Spleen (tissue), 11 donors: ENCODE results near the gene LRRC8B. TPM values are rescaled to one million over a fixed set of nuclear protein-coding genes. Genes with fewer than 3 reads are reported as not detected.
"Not testable (repeated sequence)": the region's sequence is repeated elsewhere in the genome, so short reads cannot be mapped to it uniquely, and the experiment has no call there.

Source experiments
- DNase-seq: peaks from one replicate; pipeline ENCODE4 v3.0.0-alpha.2; 2020
- H3K27ac ChIP-seq, 8 donors: fragments of 200-600 bp; sonication (generic) in 7 of 8; 1 replicate in 4 of 8; 2 replicates in 4 of 8; pipeline versions ENCODE4 v1.5.0 to v1.8.0; 2016 to 2021; ENCODE audit warnings: inconsistent platforms in 4 of 8, mild to moderate bottlenecking in 4 of 8, moderate library complexity in 1 of 8
- H3K27me3 ChIP-seq, 7 donors: fragments of 200-600 bp; sonication (generic) in 6 of 7; replicated peaks in 1 of 7; 1 replicate in 4 of 7; 2 replicates in 3 of 7; pipeline versions ENCODE4 v1.5.0 to v1.8.0; 2016 to 2021; ENCODE audit warnings: inconsistent platforms in 3 of 7, mild to moderate bottlenecking in 1 of 7
- H3K36me3 ChIP-seq, 6 donors: fragments of 200-600 bp; sonication (generic) in 5 of 6; 1 replicate in 4 of 6; 2 replicates in 2 of 6; pipeline versions ENCODE4 v1.5.0 to v1.8.0; 2016 to 2021; ENCODE audit warnings: inconsistent platforms in 2 of 6
- H3K4me1 ChIP-seq, 6 donors: fragments of 200-600 bp; sonication (generic) in 5 of 6; 1 replicate in 3 of 6; 2 replicates in 3 of 6; pipeline versions ENCODE4 v1.5.0 to v1.8.0; 2016 to 2021; ENCODE audit warnings: inconsistent platforms in 3 of 6
- H3K4me3 ChIP-seq, 8 donors: fragments of 200-600 bp; sonication (generic) in 7 of 8; 1 replicate in 4 of 8; 2 replicates in 4 of 8; pipeline versions ENCODE4 v1.5.0 to v1.8.0; 2016 to 2021; ENCODE audit warnings: inconsistent platforms in 4 of 8, mild to moderate bottlenecking in 4 of 8, moderate library complexity in 2 of 8
- H3K9me3 ChIP-seq, 8 donors: fragments of 200-600 bp; sonication (generic) in 7 of 8; 1 replicate in 4 of 8; 2 replicates in 4 of 8; pipeline versions ENCODE4 v1.5.0 to v1.8.0; 2016 to 2021; ENCODE audit warnings: inconsistent platforms in 4 of 8
- CTCF ChIP-seq, 11 experiments: fragments of 200-600 bp in 7 of 11; fragments of 450-650 bp in 4 of 11; sonication (generic) in 4 of 11; IDR thresholded peaks in 8 of 11; conservative IDR thresholded peaks in 3 of 11; 1 replicate in 7 of 11; 2 replicates in 4 of 11; pipeline versions ENCODE4 v1.4.0 to v1.8.0; 2016 to 2021; ENCODE audit warnings: antibody characterized with exemption in 11 of 11, inconsistent platforms in 4 of 11, mild to moderate bottlenecking in 1 of 11
- POLR2A ChIP-seq, 3 donors: fragments of 450-650 bp; IDR thresholded peaks; one replicate each; pipeline ENCODE4 v1.5.1; 2017; ENCODE audit warnings: antibody characterized with exemption in 3 of 3, mild to moderate bottlenecking in 1 of 3
- POLR2AphosphoS5 ChIP-seq, 3 donors: sonication (generic); formaldehyde crosslinking; IDR thresholded peaks; one replicate each; pipeline ENCODE4 v1.5.1; 2017; ENCODE audit warnings: antibody characterized with exemption in 3 of 3
- WGBS, 5 donors: extraction: QIAGEN DNeasy Blood & Tissue Kit in 3 of 5; methylation state at CpG; one replicate each; pipeline versions ENCODE4 v1.1.5 to v1.1.7; 2013 to 2018; 5-methylcytosine and 5-hydroxymethylcytosine counted together
- intact Hi-C: fragments of 100-400 bp; cut with DNase I; formaldehyde crosslinking; loops from one replicate; pipeline ENCODE4 v1.15.0; 2023; ENCODE audit warnings: low total_unique reads
- polyA plus RNA-seq, 3 donors: library from polyadenylated mRNA; stranded (reverse); fragments of 200-250 nt; gene quantifications; one replicate each; pipeline ENCODE4 v1.2.1, GENCODE V29; 2013
- total RNA-seq, 7 donors: library from RNA; depleted of rRNA in 3 of 7; stranded (reverse); fragments of >200 nt in 3 of 7; fragmentation: NEBNext Ultra II Directional in 4 of 7; extraction: Animal tissue kit (Norgen Biotek cat#: 25700) in 4 of 7; gene quantifications; one replicate each; pipeline versions ENCODE4 v1.1.0 to v1.2.1, GENCODE V29; 2016 to 2021
- donor health status: healthy with polysubstance abuse.
- donor health status: DM: no; HTN: no; CAD: no; lungs with moderate emphysema.
- donor health status: DM: no; HTN: no; CAD: no.
- donor health status: Bipolar disorder and iron deficiency.
- donor health status: healthy.
- donor health status: DM: no; HTN: no; CAD: no.
- donor health status: DM: yes; HTN: yes; CAD: no.

LRRC8B gene
- total and polyA plus RNA-seq, 10 donors, result 1.7 to 22.5 (median 13.1) TPM

- H3K27me3 ChIP-seq, result no peaks in the 10 kb centered on the region
- no peaks in the 10 kb centered on the region for H3K36me3 ChIP-seq
- peaks cover 0 to 59% (median 15%) of the 10 kb centered on the region in 6 donors for H3K4me1 ChIP-seq
- no peaks in the 10 kb centered on the region for H3K9me3 ChIP-seq
- intact Hi-C loops, result no loop called here
- H3K4me3 ChIP-seq, result no peak overlapping the region
- TF ChIP-seq CTCF (IDR thresholded peaks at IDR 0.05 in 8 of 11, conservative IDR thresholded peaks at IDR 0.05 in 3 of 11) (no peak), POLR2AphosphoS5 (IDR thresholded peaks at IDR 0.05) (no peak)
- no peak overlapping the region for H3K27ac ChIP-seq
- DNase-seq, result no peak
- 94 to 100% (median 96%) methylated on average over 1 of the region's 1 CpG for WGBS, 5 donors
Measured at GRCh38 chr1:89542345-89542744, 17.7 kb downstream of the LRRC8B start.

GRCh38 chr1:89543632-89544031, 19.0 kb downstream of the LRRC8B start:
- DNase-seq, H3K9me3 ChIP-seq, H3K27ac ChIP-seq, H3K36me3 ChIP-seq, H3K4me3 ChIP-seq, intact Hi-C loops, H3K27me3 ChIP-seq: not testable (repeated sequence)
- H3K4me1 ChIP-seq, result peaks cover 0 to 60% (median 11%) of the 10 kb centered on the region in 6 donors
- WGBS, 5 donors, result 92 to 100% (median 100%) methylated on average over 1 of the region's 1 CpG

GRCh38 chr1:89545264-89546038, 20.8 kb downstream of the LRRC8B start:
- intact Hi-C loops, result no loop called here
- Histone ChIP-seq H3K27me3 (no peaks in the 10 kb centered on the region), H3K4me1 (peaks cover 0 to 51% (median 11%) of the 10 kb centered on the region in 6 donors), H3K9me3 (no peaks in the 10 kb centered on the region), H3K4me3 (no peak overlapping the region), H3K27ac (peak overlapping the region in 1 of 8 donors; percentile 1), H3K36me3 (peaks cover 0 to 4% (median 0%) of the 10 kb centered on the region in 6 donors)
- DNase-seq, result no peak
- TF ChIP-seq POLR2AphosphoS5 (IDR thresholded peaks at IDR 0.05) (no peak), CTCF (IDR thresholded peaks at IDR 0.05 in 8 of 11, conservative IDR thresholded peaks at IDR 0.05 in 3 of 11) (no peak), POLR2A (IDR thresholded peaks at IDR 0.05) (no peak)
- WGBS, 5 donors, result 52 to 70% (median 60%) methylated on average over 6 of the region's 6 CpGs

- no peaks in the 10 kb centered on the region for H3K27me3 ChIP-seq
- TF ChIP-seq CTCF (IDR thresholded peaks at IDR 0.05 in 8 of 11, conservative IDR thresholded peaks at IDR 0.05 in 3 of 11) (no peak), POLR2AphosphoS5 (IDR thresholded peaks at IDR 0.05) (no peak), POLR2A (IDR thresholded peaks at IDR 0.05) (no peak)
- H3K27ac ChIP-seq, result no peak overlapping the region
- peaks cover 0 to 7% (median 0%) of the 10 kb centered on the region in 6 donors for H3K36me3 ChIP-seq
- DNase-seq, result no peak
- H3K4me1 ChIP-seq, result peaks cover 0 to 49% (median 11%) of the 10 kb centered on the region in 6 donors
- no peak overlapping the region for H3K4me3 ChIP-seq
- WGBS, 5 donors, result 93 to 99% (median 97%) methylated on average over 3 of the region's 3 CpGs
- no peaks in the 10 kb centered on the region for H3K9me3 ChIP-seq
- intact Hi-C loops, result no loop called here
Measured at GRCh38 chr1:89546082-89546889, 21.7 kb downstream of the LRRC8B start.
